H1 (cell line): Measurements from ENCODE around the gene NUP188. TPM values are rescaled to one million over a fixed set of nuclear protein-coding genes. Genes with fewer than 3 reads are reported as not detected.

Experiments used
- CTCF ChIA-PET: fragments of 300-600 bp; sonication (Branson Sonifier 250); formaldehyde crosslinking; loops from one replicate; lab custom pipeline; 2021; ENCODE audit not compliant: partially characterized antibody; lab: Charles Lee
- POLR2A ChIA-PET: fragments of 300-600 bp; sonication (Branson Sonifier 250); formaldehyde crosslinking; loops from one replicate; lab custom pipeline; 2021; ENCODE audit warnings: inconsistent platforms; ENCODE audit not compliant: partially characterized antibody; lab: Charles Lee
- DNase-seq, 2 experiments: peaks; one replicate each; pipeline versions ENCODE4 v3.0.0 to v3.0.0-alpha.2; 2010 to 2022; ENCODE audit warnings: low spot score in 2 of 2, low read depth in 1 of 2, mixed read lengths in 1 of 2
- FAIRE-seq: peaks from 2 replicates; lab custom pipeline; 2011; peaks lifted over from hg19 to GRCh38; lab: Jason Lieb, UNC
- H2AFZ ChIP-seq: 2 replicates; pipeline ENCODE4 v1.8.1; 2012; ENCODE audit warnings: low read length, inconsistent platforms
- H2AK5ac ChIP-seq: 2 replicates; pipeline ENCODE4 v1.6.1; 2013; ENCODE audit warnings: low read depth, low read length
- H2BK120ac ChIP-seq: replicated peaks from 2 replicates; pipeline ENCODE3; 2013; ENCODE audit warnings: low read depth, low read length, inconsistent platforms
- H2BK12ac ChIP-seq: 2 replicates; pipeline ENCODE4 v1.6.1; 2013; ENCODE audit warnings: low read depth, low read length
- H2BK15ac ChIP-seq: 2 replicates; pipeline ENCODE4 v1.6.1; 2013; ENCODE audit warnings: low read length
- H2BK20ac ChIP-seq: 2 replicates; pipeline ENCODE4 v1.6.1; 2013; ENCODE audit warnings: low read length
- H2BK5ac ChIP-seq: 2 replicates; pipeline ENCODE4 v1.6.1; 2013; ENCODE audit warnings: low read depth, low read length
- H3K14ac ChIP-seq: 2 replicates; pipeline ENCODE4 v1.6.1; 2013; ENCODE audit warnings: inconsistent platforms; ENCODE audit not compliant: insufficient read length
- H3K18ac ChIP-seq: 2 replicates; pipeline ENCODE4 v1.6.1; 2013; ENCODE audit warnings: low read length; ENCODE audit errors: extremely low read depth
- H3K23ac ChIP-seq: 2 replicates; pipeline ENCODE4 v1.6.1; 2013; ENCODE audit warnings: inconsistent platforms; ENCODE audit not compliant: insufficient read length
- H3K23me2 ChIP-seq: 2 replicates; pipeline ENCODE4 v1.6.1; 2013; ENCODE audit warnings: low read depth, low read length
- H3K27ac ChIP-seq: 2 replicates; pipeline ENCODE4 v1.6.1; 2011; ENCODE audit warnings: low read depth, low read length, inconsistent platforms
- H3K27me3 ChIP-seq, 4 experiments: replicated peaks in 1 of 4; 1 replicate in 1 of 4; 2 replicates in 3 of 4; pipeline versions ENCODE4 v1.6.1 to v1.8.1; 2011 to 2013; ENCODE audit warnings: low read length in 3 of 4, mild to moderate bottlenecking in 3 of 4, inconsistent platforms in 2 of 4, mixed read lengths in 2 of 4, moderate library complexity in 1 of 4; ENCODE audit not compliant: control insufficient read depth in 3 of 4, insufficient read depth in 3 of 4; ENCODE audit errors: extremely low read depth in 1 of 4
- H3K36me3 ChIP-seq, 4 experiments: 2 replicates each; pipeline versions ENCODE4 v1.6.1 to v1.8.1; 2011 to 2013; ENCODE audit warnings: mild to moderate bottlenecking in 4 of 4, low read length in 3 of 4, moderate library complexity in 2 of 4, control low read depth in 1 of 4, inconsistent platforms in 1 of 4; ENCODE audit not compliant: insufficient read depth in 4 of 4, control insufficient read depth in 2 of 4
- H3K4ac ChIP-seq: replicated peaks from 2 replicates; pipeline ENCODE3; 2013; ENCODE audit warnings: low read length, low read depth, mixed read lengths, inconsistent platforms; ENCODE audit not compliant: insufficient read length
- H3K4me1 ChIP-seq, 4 experiments: replicated peaks in 1 of 4; 1 replicate in 1 of 4; 2 replicates in 3 of 4; pipeline versions ENCODE4 v1.6.1 to v1.8.1; 2011 to 2013; ENCODE audit warnings: low read length in 3 of 4, inconsistent platforms in 2 of 4, mixed read lengths in 1 of 4; ENCODE audit not compliant: insufficient read depth in 4 of 4, control insufficient read depth in 3 of 4
- H3K4me2 ChIP-seq, 2 experiments: 2 replicates each; pipeline versions ENCODE4 v1.6.1 to v1.8.1; 2011 to 2013; ENCODE audit warnings: low read depth in 2 of 2, low read length in 2 of 2, control low read depth in 1 of 2, inconsistent platforms in 1 of 2, mild to moderate bottlenecking in 1 of 2; ENCODE audit not compliant: insufficient read depth in 1 of 2
- H3K4me3 ChIP-seq, 4 experiments: fragments of 200-600, 300-600 bp in 1 of 4; sonication (generic), shearing (Covaris generic), sonication (Bioruptor Twin) in 1 of 4; 2 replicates each; pipeline versions ENCODE4 v1.5.1 to v1.8.1; 2011 to 2016; ENCODE audit warnings: low read length in 4 of 4, low read depth in 3 of 4, control low read depth in 2 of 4, inconsistent platforms in 2 of 4, mild to moderate bottlenecking in 2 of 4, mixed read lengths in 1 of 4, moderate library complexity in 1 of 4; ENCODE audit not compliant: insufficient read depth in 2 of 4; ENCODE audit errors: extremely low read depth in 1 of 4
- H3K56ac ChIP-seq: replicated peaks from 2 replicates; pipeline ENCODE3; 2013; ENCODE audit warnings: low read depth, mild to moderate bottlenecking, mixed read lengths, low read length, inconsistent platforms; ENCODE audit not compliant: insufficient read length
- H3K79me1 ChIP-seq: 2 replicates; pipeline ENCODE4 v1.6.1; 2013; ENCODE audit warnings: low read depth, low read length, control low read depth
- H3K79me2 ChIP-seq, 2 experiments: 2 replicates each; pipeline versions ENCODE4 v1.6.1 to v1.8.1; 2012 to 2013; ENCODE audit warnings: low read length in 2 of 2, mild to moderate bottlenecking in 2 of 2, inconsistent platforms in 1 of 2; ENCODE audit not compliant: insufficient read depth in 2 of 2, control insufficient read depth in 1 of 2
- H3K9ac ChIP-seq, 4 experiments: replicated peaks in 1 of 4; 1 replicate in 1 of 4; 2 replicates in 3 of 4; pipeline versions ENCODE4 v1.6.1 to v1.8.1; 2011 to 2013; ENCODE audit warnings: low read depth in 3 of 4, low read length in 3 of 4, control low read depth in 2 of 4, mild to moderate bottlenecking in 2 of 4, moderate library complexity in 2 of 4, inconsistent platforms in 1 of 4; ENCODE audit errors: extremely low read depth in 1 of 4
- H3K9me3 ChIP-seq, 2 experiments: 2 replicates each; pipeline versions ENCODE4 v1.6.1 to v1.8.1; 2012 to 2013; ENCODE audit warnings: mild to moderate bottlenecking in 2 of 2, moderate library complexity in 2 of 2, control low read depth in 1 of 2, inconsistent platforms in 1 of 2, low read depth in 1 of 2, low read length in 1 of 2, mixed read lengths in 1 of 2; ENCODE audit not compliant: insufficient read depth in 2 of 2
- H4K20me1 ChIP-seq, 2 experiments: replicated peaks in 1 of 2; 2 replicates each; pipeline versions ENCODE3 to v1.8.1; 2011 to 2013; ENCODE audit warnings: inconsistent platforms in 2 of 2, low read length in 2 of 2, mild to moderate bottlenecking in 1 of 2; ENCODE audit not compliant: insufficient read depth in 2 of 2, control insufficient read depth in 1 of 2
- H4K5ac ChIP-seq: 2 replicates; pipeline ENCODE4 v1.6.1; 2013; ENCODE audit warnings: low read length, low read depth, mixed read lengths, inconsistent platforms; ENCODE audit not compliant: insufficient read length
- H4K8ac ChIP-seq: 2 replicates; pipeline ENCODE4 v1.8.0; 2013; ENCODE audit warnings: mild to moderate bottlenecking, moderate library complexity, low read length, inconsistent platforms; ENCODE audit not compliant: insufficient read depth; ENCODE audit errors: extremely low read depth
- H4K91ac ChIP-seq: replicated peaks from 2 replicates; pipeline ENCODE3; 2013; ENCODE audit warnings: low read length, mixed read lengths, inconsistent platforms; ENCODE audit not compliant: insufficient read length
- HDAC2 ChIP-seq, 2 experiments: fragments of 300-600 bp in 1 of 2; sonication (generic) in 1 of 2; IDR thresholded peaks; 2 replicates each; pipeline ENCODE4 v1.6.1; 2011 to 2012; ENCODE audit warnings: low read depth in 2 of 2, low read length in 2 of 2, mild to moderate bottlenecking in 2 of 2, moderate library complexity in 2 of 2, borderline replicate concordance in 1 of 2, inconsistent platforms in 1 of 2
- HDAC6 ChIP-seq: IDR thresholded peaks from one replicate; pipeline ENCODE4 v1.7.1; 2012; ENCODE audit warnings: low read depth, mild to moderate bottlenecking, inconsistent platforms, low read length, moderate library complexity
- KDM1A ChIP-seq: fragments of 200-600, 300-600 bp; sonication (generic); IDR thresholded peaks from 2 replicates; pipeline ENCODE4 v1.7.1; 2016; ENCODE audit warnings: mild to moderate bottlenecking, low read length, borderline replicate concordance
- MAFK ChIP-seq: IDR thresholded peaks from 2 replicates; pipeline ENCODE4 v1.6.1; 2012; ENCODE audit warnings: low read depth, mild to moderate bottlenecking, improper control_type of control experiment, low read length
- RAD21 ChIP-seq, 2 experiments: IDR thresholded peaks in 1 of 2; conservative IDR thresholded peaks in 1 of 2; 2 replicates each; pipeline ENCODE4 v1.6.1; 2011; ENCODE audit warnings: low read depth in 2 of 2, low read length in 2 of 2, improper control_type of control experiment in 1 of 2, inconsistent platforms in 1 of 2, mild to moderate bottlenecking in 1 of 2, moderate library complexity in 1 of 2
- SIX5 ChIP-seq: IDR thresholded peaks from 2 replicates; pipeline ENCODE4 v1.6.1; 2011; ENCODE audit warnings: mild to moderate bottlenecking, low read depth, low read length
- SP2 ChIP-seq: IDR thresholded peaks from 2 replicates; pipeline ENCODE4 v1.6.1; 2012; ENCODE audit warnings: mild to moderate bottlenecking, low read length, inconsistent platforms
- SUZ12 ChIP-seq: fragments of 200-600 bp; sonication (generic); IDR thresholded peaks from 2 replicates; pipeline ENCODE4 v1.6.1; 2012; ENCODE audit warnings: mild to moderate bottlenecking, inconsistent platforms, low read length, moderate library complexity, mixed read lengths
- TAF1 ChIP-seq: IDR thresholded peaks from 2 replicates; pipeline ENCODE4 v1.6.1; 2011; ENCODE audit warnings: mild to moderate bottlenecking, low read depth, low read length
- WGBS, 2 experiments: shearing (Covaris generic) in 1 of 2; methylation state at CpG; one replicate each; pipeline versions ENCODE4 v1.1.6 to v1.1.7; 2013 to 2015; ENCODE audit warnings: low lambda C conversion rate in 2 of 2, mixed read lengths in 2 of 2, inconsistent platforms in 1 of 2, low coverage in 1 of 2, missing lambda C conversion rate in 1 of 2; ENCODE audit not compliant: insufficient replicate concordance in 2 of 2, insufficient coverage in 1 of 2, insufficient read length in 1 of 2; ENCODE audit errors: extremely low coverage in 1 of 2, missing lambda C conversion rate in 1 of 2; 5-methylcytosine and 5-hydroxymethylcytosine counted together
- polyA plus RNA-seq, 7 experiments: library from polyadenylated mRNA; depleted of rRNA in 3 of 7; stranded (reverse) in 5 of 7; unstranded in 2 of 7; fragments of >200 nt in 5 of 7; fragments of 200-250 nt in 2 of 7; gene quantifications; 1 replicate in 5 of 7; 2 replicates in 1 of 7; 4 replicates in 1 of 7; pipeline versions ENCODE4 v1.2.1 to v1.2.3, GENCODE V29; 2011 to 2013; ENCODE audit warnings: missing spikeins in 2 of 7, mixed read lengths in 2 of 7
- total RNA-seq: library from RNA; stranded (reverse); fragmentation: NEBNext Ultra II Directional; extraction: Animal tissue kit (Norgen Biotek cat#: 25700); gene quantifications from 2 replicates; pipeline ENCODE4 v1.2.1, GENCODE V29; 2021
- TF ChIP-seq, protein P1 (sequence below): IDR thresholded peaks from 2 replicates; pipeline ENCODE4 v1.6.1; 2011; ENCODE audit warnings: low read length, improper control_type of control experiment
- TF ChIP-seq, protein P2 (sequence below): IDR thresholded peaks from 2 replicates; pipeline ENCODE4 v1.6.1; 2012; ENCODE audit warnings: inconsistent platforms

The NUP188 gene
- total and polyA plus RNA-seq, 2 of the 8 experiments (the other 6 are each of a cell fraction or from before 2014, with no cell fraction given): 90.1 to 111 TPM

DNA sequence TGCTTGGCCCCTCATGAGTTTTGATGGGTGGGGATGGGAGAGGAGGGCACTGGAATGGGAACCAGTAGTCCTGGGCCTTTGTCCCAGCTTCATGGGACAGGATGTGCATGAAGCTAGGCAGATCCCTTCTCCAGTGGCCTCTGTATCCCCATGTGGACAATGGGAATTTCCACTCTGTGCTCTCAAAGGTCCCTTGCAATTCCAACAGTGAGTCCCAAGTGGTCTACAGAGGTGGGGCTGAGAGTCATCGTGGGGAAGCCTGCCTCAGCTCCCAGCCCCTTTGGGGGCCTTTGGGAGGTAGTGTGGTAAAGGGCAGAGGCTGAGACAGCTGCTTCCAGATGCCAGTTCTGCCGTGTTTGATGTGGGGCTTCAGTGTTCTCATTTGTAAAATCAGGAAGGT lies 28.6 kb upstream of the NUP188 start:
- peaks cover 3% of the 10 kb centered on the region; the same call in 1 of the 2 replicates for H3K79me1 ChIP-seq
- H2AK5ac ChIP-seq: no peak overlapping the region
- H3K9ac ChIP-seq: no peak overlapping the region
- H3K4me2 ChIP-seq: no peak overlapping the region
- 89% methylated on average over 2 of the region's 2 CpGs; no CpG with 5 or more reads in 1 of the 2 experiments for WGBS, 2 experiments
- H3K14ac ChIP-seq: no peak overlapping the region
- no peak for DNase-seq
- H3K4me3 ChIP-seq: no peak overlapping the region
- H3K79me2 ChIP-seq: peaks cover 0 to 12% of the 10 kb centered on the region in 2 experiments; a peak in 2 of 4 replicates
- no peak overlapping the region for H3K56ac ChIP-seq
- no peak overlapping the region for H2BK5ac ChIP-seq
- no peak overlapping the region for H3K18ac ChIP-seq
- H3K4ac ChIP-seq: no peak overlapping the region
- no peak overlapping the region for H2BK12ac ChIP-seq
- peaks cover 2% of the 10 kb centered on the region; the same call in 1 of the 2 replicates for H3K23me2 ChIP-seq
- no peak overlapping the region for H4K91ac ChIP-seq
- no peak for FAIRE-seq
- H3K27ac ChIP-seq: no peak overlapping the region
- no peak overlapping the region for H3K23ac ChIP-seq
- H3K4me1 ChIP-seq: peaks cover 0 to 10% (median 4%) of the 10 kb centered on the region in 4 experiments; a peak in 5 of 7 replicates
- ChIA-PET CTCF (interaction anchor here (0.6 to 2.6 kb wide), 4 partner anchors 10 to 180 kb away, joined by 3 to 10 read pairs (median 4); no protein-coding TSS in a partner anchor), POLR2A (interaction anchor here (0.9 to 1.8 kb wide), 7 partner anchors 9 to 221 kb away, joined by 3 to 4 read pairs (median 3); no protein-coding TSS in a partner anchor)
- no peak overlapping the region for H2BK15ac ChIP-seq
- H2AFZ ChIP-seq: no peak overlapping the region
- H3K36me3 ChIP-seq: peaks cover 0 to 24% (median 20%) of the 10 kb centered on the region in 4 experiments
- no peaks in the 10 kb centered on the region for H3K27me3 ChIP-seq
- H4K20me1 ChIP-seq: peaks cover 3 to 9% of the 10 kb centered on the region in 2 experiments
- H4K5ac ChIP-seq: no peak overlapping the region
- H2BK120ac ChIP-seq: no peak overlapping the region
- no peak overlapping the region for H2BK20ac ChIP-seq
- H4K8ac ChIP-seq: no peak overlapping the region
- no peaks in the 10 kb centered on the region for H3K9me3 ChIP-seq
- TF ChIP-seq KDM1A (no peak), RAD21 (IDR thresholded peaks at IDR 0.05 in 1 of 2, conservative IDR thresholded peaks at IDR 0.05 in 1 of 2; ENCODE audit: low read depth in 2 of 2, low read length in 2 of 2) (no peak), SUZ12 (no peak), SP2 (no peak), HDAC2 (IDR thresholded peaks at IDR 0.05; ENCODE audit: borderline replicate concordance in 1 of 2, low read depth in 2 of 2, low read length in 2 of 2) (no peak), SIX5 (no peak), MAFK (no peak), TAF1 (no peak), HDAC6 (no peak)
- TF ChIP-seq, protein P1, sequence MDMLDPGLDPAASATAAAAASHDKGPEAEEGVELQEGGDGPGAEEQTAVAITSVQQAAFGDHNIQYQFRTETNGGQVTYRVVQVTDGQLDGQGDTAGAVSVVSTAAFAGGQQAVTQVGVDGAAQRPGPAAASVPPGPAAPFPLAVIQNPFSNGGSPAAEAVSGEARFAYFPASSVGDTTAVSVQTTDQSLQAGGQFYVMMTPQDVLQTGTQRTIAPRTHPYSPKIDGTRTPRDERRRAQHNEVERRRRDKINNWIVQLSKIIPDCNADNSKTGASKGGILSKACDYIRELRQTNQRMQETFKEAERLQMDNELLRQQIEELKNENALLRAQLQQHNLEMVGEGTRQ: no peak
- TF ChIP-seq, protein P2, sequence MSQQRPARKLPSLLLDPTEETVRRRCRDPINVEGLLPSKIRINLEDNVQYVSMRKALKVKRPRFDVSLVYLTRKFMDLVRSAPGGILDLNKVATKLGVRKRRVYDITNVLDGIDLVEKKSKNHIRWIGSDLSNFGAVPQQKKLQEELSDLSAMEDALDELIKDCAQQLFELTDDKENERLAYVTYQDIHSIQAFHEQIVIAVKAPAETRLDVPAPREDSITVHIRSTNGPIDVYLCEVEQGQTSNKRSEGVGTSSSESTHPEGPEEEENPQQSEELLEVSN: no peak
